Measurements from ENCODE around the gene MYBPC2. TPM values are rescaled to one million over a fixed set of nuclear protein-coding genes. Genes with fewer than 3 reads are reported as not detected.

The MYBPC2 gene
- total and polyA plus RNA-seq, 10 donors, result 0.28 to 1.7 (median 0.42) TPM; not detected in 2

DNA sequence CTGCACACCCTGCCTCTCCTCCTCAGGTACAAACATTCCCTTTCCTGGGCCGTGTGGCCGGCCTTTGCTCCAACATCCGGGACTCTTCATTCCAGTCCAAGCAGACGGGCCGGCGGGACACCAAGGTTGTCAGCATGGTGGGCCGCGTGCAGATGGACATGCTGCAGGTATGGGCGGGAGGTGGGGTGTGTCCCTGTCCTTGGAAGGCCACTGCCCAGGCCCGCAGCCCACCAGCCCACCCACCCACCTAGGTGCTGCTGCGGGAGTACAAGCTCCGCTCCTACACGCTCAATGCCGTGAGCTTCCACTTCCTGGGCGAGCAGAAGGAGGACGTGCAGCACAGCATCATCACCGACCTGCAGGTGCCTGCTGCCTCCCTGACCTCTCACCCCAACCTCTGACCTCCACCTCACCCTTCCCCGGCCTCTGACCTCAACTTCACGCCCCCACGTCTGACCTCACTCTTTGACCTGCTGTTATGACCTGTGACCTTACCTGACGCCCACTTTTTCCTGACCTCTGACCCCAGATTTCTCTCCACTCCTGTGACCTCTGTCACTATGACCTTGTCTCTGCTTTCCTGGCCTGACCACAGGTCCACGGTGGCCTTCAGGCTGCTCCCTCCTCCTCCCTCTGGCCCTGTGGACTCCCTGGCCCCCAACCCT is 26.4 kb upstream of the MYBPC2 start:
- Histone ChIP-seq H3K36me3 (peaks cover 0 to 100% (median 44%) of the 10 kb centered on the region in 6 donors), H3K4me1 (no peaks in the 10 kb centered on the region), H3K27me3 (replicated peaks in 1 of 7) (no peaks in the 10 kb centered on the region), H3K27ac (no peak overlapping the region), H3K4me3 (no peak overlapping the region), H3K9me3 (no peaks in the 10 kb centered on the region)
- no peak for DNase-seq
- 92 to 94% (median 93%) methylated on average over 14 to 22 of the region's 22 CpGs for WGBS, 5 donors
- intact Hi-C loops (cut with DNase I; ENCODE audit: low total_unique reads), result no loop called here
- no peak for TF ChIP-seq POLR2A (IDR thresholded peaks at IDR 0.05)
- TF ChIP-seq POLR2AphosphoS5 (IDR thresholded peaks at IDR 0.05), result no peak
- TF ChIP-seq, protein P1, sequence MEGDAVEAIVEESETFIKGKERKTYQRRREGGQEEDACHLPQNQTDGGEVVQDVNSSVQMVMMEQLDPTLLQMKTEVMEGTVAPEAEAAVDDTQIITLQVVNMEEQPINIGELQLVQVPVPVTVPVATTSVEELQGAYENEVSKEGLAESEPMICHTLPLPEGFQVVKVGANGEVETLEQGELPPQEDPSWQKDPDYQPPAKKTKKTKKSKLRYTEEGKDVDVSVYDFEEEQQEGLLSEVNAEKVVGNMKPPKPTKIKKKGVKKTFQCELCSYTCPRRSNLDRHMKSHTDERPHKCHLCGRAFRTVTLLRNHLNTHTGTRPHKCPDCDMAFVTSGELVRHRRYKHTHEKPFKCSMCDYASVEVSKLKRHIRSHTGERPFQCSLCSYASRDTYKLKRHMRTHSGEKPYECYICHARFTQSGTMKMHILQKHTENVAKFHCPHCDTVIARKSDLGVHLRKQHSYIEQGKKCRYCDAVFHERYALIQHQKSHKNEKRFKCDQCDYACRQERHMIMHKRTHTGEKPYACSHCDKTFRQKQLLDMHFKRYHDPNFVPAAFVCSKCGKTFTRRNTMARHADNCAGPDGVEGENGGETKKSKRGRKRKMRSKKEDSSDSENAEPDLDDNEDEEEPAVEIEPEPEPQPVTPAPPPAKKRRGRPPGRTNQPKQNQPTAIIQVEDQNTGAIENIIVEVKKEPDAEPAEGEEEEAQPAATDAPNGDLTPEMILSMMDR (IDR thresholded peaks at IDR 0.05 in 8 of 11, conservative IDR thresholded peaks at IDR 0.05 in 3 of 11), result no peak

DNA sequence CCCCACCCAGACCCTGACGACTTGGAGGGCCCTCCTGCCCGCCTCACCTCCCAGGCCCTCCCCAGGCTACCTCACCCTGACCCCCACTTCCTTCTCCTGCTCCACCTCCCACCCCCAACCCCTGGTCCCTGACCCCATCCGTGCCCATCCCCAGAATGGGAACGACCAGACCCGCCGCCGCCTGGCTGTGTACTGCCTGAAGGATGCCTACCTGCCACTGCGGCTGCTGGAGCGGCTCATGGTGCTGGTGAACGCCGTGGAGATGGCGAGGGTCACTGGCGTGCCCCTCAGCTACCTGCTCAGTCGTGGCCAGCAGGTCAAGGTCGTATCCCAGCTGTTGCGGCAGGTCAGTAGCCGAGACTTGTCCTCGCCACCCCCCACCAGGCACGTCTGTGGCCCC is 25.9 kb upstream of the MYBPC2 start:
- Histone ChIP-seq H3K9me3 (no peaks in the 10 kb centered on the region), H3K27me3 (replicated peaks in 1 of 7) (no peaks in the 10 kb centered on the region), H3K27ac (no peak overlapping the region), H3K4me3 (no peak overlapping the region), H3K36me3 (peaks cover 0 to 96% (median 44%) of the 10 kb centered on the region in 6 donors), H3K4me1 (no peaks in the 10 kb centered on the region)
- TF ChIP-seq POLR2A (IDR thresholded peaks at IDR 0.05), result no peak
- TF ChIP-seq, protein P1 (IDR thresholded peaks at IDR 0.05 in 8 of 11, conservative IDR thresholded peaks at IDR 0.05 in 3 of 11), result no peak
- TF ChIP-seq POLR2AphosphoS5 (IDR thresholded peaks at IDR 0.05), result no peak
- WGBS, 5 donors, result 94 to 98% (median 95%) methylated on average over 17 to 19 of the region's 19 CpGs
- no peak for DNase-seq
- intact Hi-C loops (cut with DNase I; ENCODE audit: low total_unique reads), result no loop called here

- TF ChIP-seq POLR2A (IDR thresholded peaks at IDR 0.05) (no peak), POLR2AphosphoS5 (IDR thresholded peaks at IDR 0.05) (no peak)
- TF ChIP-seq, protein P1 (IDR thresholded peaks at IDR 0.05 in 8 of 11, conservative IDR thresholded peaks at IDR 0.05 in 3 of 11), result no peak
- H3K9me3 ChIP-seq, result no peaks in the 10 kb centered on the region
- peaks cover 0 to 2% (median 0%) of the 10 kb centered on the region in 6 donors for H3K4me1 ChIP-seq
- intact Hi-C loops (cut with DNase I; ENCODE audit: low total_unique reads), result no loop called here
- 88 to 99% (median 97%) methylated on average over 5 to 17 of the region's 17 CpGs for WGBS, 5 donors
- no peak for DNase-seq
- H3K27me3 ChIP-seq (replicated peaks in 1 of 7), result no peaks in the 10 kb centered on the region
- H3K36me3 ChIP-seq, result peaks cover 0 to 85% (median 30%) of the 10 kb centered on the region in 6 donors
- H3K27ac ChIP-seq, result no peak overlapping the region
- H3K4me3 ChIP-seq, result no peak overlapping the region
Observed at GRCh38 chr19:50409347-50409746, 23.3 kb upstream of the MYBPC2 start.

GRCh38 chr19:50410109-50410508 is 22.6 kb upstream of the MYBPC2 start:
- no peak overlapping the region for H3K27ac ChIP-seq
- WGBS, 5 donors, result 93 to 95% (median 93%) methylated on average over 8 to 10 of the region's 10 CpGs
- DNase-seq, result no peak
- intact Hi-C loops (cut with DNase I; ENCODE audit: low total_unique reads), result loop anchor here (10.0 kb wide), 1 partner anchor 45 kb away; the partner anchor contains the start of gene NAPSA
- H3K27me3 ChIP-seq (replicated peaks in 1 of 7), result no peaks in the 10 kb centered on the region
- peaks cover 0 to 78% (median 30%) of the 10 kb centered on the region in 6 donors for H3K36me3 ChIP-seq
- H3K4me3 ChIP-seq, result no peak overlapping the region
- H3K4me1 ChIP-seq, result peaks cover 0 to 10% (median 7%) of the 10 kb centered on the region in 6 donors
- TF ChIP-seq, protein P1 (IDR thresholded peaks at IDR 0.05 in 8 of 11, conservative IDR thresholded peaks at IDR 0.05 in 3 of 11), result no peak
- TF ChIP-seq POLR2A (IDR thresholded peaks at IDR 0.05) (no peak), POLR2AphosphoS5 (IDR thresholded peaks at IDR 0.05) (no peak)
- H3K9me3 ChIP-seq, result no peaks in the 10 kb centered on the region

All from spleen (tissue), 11 donors.